Activated effector memory CD4-positive, alpha-beta T cell treated with Interleukin-2 at 50 U/mL for 16 hours (primary cell): ENCODE measurements around the gene STIM2.
"Not testable (repeated sequence)": the region's sequence is repeated elsewhere in the genome, so short reads cannot be mapped to it uniquely, and the experiment has no call there.

Experiments used
- DNase-seq: peaks from one replicate; pipeline ENCODE4 v3.0.0-alpha.2; 2020

Gene STIM2

GRCh38 chr4:27005905-27006590 lies 145.4 kb downstream of the STIM2 start:
- no peak for DNase-seq

GRCh38 chr4:27006646-27007045 lies 146.0 kb downstream of the STIM2 start:
- no peak for DNase-seq

DNA sequence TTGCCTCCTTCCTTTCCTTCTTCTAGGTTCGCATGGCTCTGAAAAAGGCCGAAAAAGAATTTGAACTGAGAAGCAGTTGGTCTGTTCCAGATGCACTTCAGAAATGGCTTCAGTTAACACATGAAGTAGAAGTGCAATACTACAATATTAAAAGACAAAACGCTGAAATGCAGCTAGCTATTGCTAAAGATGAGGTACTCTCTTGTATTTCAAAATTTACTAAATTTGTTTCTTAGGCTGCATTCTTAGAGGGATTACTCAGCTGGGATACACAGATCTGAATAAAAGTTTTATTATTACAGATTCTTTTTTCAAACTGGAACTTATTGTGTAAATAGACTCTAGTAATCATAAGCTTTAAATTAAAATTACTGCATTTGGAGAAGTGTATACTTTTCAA lies 146.9 kb downstream of the STIM2 start:
- no peak for DNase-seq

DNA sequence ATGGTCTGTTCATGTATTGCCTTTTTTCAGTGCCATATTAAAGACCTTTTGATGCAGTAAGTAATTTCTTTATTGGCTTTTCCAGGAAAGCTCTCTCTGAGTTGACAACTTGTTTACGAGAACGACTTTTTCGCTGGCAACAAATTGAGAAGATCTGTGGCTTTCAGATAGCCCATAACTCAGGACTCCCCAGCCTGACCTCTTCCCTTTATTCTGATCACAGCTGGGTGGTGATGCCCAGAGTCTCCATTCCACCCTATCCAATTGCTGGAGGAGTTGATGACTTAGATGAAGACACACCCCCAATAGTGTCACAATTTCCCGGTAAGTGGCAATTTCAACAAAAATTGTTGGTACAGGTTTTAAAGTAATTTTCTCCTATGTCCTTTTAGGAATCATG lies 148.0 kb downstream of the STIM2 start:
- DNase-seq: no peak

DNA sequence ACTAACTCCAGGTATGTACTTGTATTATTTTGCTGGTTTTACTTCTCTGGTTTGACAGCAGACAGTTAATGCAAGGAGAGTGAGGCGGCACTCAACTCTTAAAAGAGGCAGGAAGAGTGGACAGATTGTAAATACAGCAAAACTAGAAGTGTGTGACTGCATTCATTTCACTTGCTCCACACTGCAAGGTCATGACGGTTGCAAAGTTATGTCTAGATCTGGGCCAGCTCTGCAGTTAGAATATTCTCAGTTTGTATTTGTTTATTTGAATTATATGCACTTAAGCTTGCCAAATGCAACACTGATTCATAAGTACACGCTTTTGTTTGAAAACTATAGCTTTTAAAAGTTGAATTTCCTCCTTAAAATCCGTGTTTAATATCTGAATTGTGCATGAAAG lies 148.9 kb downstream of the STIM2 start:
- DNase-seq: no peak

- peak; percentile 35 for DNase-seq
These were observed 149.8 kb downstream of the STIM2 start for GRCh38 chr4:27010334-27010940.

DNA sequence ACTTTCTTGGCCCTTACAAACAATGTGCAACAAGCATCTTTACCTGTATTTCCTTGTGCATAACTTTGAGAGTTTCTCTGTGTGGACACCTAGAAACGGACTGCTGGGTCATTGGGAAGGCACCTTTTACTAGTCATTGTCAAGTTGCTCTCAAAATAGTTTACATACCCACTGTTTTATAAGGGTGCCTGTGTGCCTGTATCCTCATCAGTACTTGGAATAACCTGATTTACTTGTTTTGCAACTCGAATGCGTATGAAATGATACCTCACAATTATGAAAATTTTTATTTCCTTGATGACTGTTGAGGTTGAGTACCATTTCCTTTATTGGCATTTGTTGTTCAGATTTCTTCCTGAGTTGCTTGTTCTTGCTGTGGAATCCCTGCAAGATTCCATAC lies 150.8 kb downstream of the STIM2 start:
- DNase-seq: no peak

DNA sequence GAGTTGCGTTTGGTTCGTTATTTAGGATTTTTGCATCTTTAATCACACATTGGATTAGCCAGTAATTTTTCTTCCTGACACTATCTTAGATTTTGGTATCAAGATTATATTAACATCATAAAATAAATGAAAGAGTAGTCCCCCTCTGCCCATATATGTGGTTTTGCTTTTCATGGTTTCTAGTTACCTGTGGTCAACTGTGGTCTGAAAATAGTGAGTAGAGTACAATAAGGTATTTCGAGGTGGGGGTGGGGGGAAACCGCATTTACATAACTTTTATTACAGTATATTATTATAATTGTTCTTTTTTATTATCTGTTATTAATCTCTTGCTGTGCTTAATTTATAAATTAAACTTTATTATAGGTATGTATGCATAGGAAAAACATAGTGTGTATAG lies 152.4 kb downstream of the STIM2 start:
- no peak for DNase-seq

DNA sequence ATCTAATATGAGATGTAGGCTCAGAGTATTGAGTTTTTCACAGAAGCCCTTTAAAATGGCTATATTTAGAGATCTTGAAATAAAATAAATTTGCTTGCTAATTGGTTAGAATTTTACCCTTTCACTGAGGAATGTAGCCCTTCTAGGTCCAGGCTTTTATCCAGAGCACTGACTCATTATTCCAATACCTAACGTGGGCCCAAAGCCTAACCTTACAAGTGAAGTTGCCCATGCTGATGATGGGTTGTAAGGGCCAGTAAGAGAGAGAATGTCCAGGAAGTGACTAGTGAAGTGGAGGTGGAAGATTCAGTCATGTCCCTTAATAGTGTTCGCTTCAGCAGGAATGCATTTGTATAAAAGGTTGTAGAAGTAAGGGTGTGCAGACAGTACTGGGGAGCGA lies 155.9 kb downstream of the STIM2 start:
- no peak for DNase-seq

- no peak for DNase-seq
These were observed 157.0 kb downstream of the STIM2 start for GRCh38 chr4:27017623-27018022.

DNA sequence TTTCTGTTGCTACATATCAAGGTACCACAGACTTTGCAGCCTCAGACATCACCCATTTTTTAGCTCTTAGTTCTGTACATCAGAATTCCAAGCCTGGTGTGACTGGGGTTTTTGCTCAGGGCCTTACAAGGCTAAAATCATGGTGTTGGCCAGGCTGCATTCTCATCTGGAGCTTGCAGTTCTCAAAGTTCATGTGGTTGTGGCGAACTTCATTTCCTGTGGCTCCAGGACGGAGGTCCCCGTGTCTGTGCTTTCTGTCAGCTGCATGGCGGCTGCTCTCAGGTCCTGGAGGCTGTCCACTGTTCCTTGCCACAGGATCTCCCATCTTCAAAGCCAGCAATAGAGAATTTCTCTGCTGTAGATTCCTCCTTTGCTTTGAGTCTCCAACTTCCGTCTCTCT lies 157.4 kb downstream of the STIM2 start:
- no peak for DNase-seq

DNA sequence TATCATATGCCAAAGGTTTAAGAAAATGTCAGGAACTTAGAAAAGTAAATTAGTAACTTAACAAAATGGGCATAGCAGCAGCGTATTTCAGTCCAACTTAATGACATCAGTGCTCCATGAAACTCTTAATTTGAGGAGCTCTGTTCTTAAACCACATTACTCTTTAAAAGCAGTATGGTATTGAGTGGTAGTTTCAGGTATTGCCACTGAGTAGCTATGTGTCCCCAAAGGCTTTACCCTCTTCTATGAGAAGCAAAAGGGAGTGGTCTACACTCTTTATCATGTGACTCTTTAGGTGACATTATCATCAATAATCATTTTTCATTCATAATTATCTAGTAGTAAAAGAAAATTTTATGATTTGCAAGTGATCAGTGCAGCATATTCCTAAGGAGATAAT lies 158.3 kb downstream of the STIM2 start:
- DNase-seq: no peak

GRCh38 chr4:27019766-27020165 lies 159.1 kb downstream of the STIM2 start:
- DNase-seq: no peak

- no peak for DNase-seq
These were observed 159.6 kb downstream of the STIM2 start for GRCh38 chr4:27020203-27020602.

- DNase-seq: no peak
These were observed 160.0 kb downstream of the STIM2 start for GRCh38 chr4:27020603-27021002.

DNA sequence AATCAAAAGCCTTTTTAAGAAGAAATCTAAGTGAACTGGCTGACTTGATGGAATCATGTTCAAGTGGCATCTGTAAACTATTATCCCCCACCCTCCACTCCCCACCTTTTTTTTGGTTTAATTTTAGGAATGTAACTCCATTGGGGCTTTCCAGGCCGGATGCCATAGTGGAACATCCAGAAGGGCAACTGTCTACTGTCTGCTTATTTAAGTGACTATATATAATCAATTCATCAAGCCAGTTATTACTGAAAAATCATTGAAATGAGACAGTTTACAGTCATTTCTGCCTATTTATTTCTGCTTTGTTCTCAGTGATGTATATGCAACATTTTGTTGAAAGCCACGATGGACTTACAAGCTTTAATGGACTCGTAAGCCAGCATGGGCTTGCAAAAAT lies 162.3 kb downstream of the STIM2 start:
- DNase-seq: no peak

DNA sequence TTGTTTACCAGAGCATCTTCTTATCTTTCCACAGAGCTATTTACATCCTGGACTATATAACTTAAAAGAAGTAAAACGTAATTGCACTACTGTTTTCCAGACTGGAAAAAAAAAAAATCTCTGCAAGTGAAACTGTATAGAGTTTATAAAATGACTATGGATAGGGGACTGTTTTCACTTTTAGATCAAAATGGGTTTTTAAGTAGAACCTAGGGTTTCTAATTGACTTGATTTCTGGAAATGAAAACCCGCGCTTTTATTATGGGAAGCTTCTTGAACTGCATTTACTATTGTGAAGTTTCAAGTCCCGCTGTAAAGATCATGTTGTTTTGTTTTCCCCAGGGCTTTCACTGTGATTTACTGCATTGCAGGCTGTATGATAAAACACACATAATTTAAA lies 162.7 kb downstream of the STIM2 start:
- no peak for DNase-seq

DNA sequence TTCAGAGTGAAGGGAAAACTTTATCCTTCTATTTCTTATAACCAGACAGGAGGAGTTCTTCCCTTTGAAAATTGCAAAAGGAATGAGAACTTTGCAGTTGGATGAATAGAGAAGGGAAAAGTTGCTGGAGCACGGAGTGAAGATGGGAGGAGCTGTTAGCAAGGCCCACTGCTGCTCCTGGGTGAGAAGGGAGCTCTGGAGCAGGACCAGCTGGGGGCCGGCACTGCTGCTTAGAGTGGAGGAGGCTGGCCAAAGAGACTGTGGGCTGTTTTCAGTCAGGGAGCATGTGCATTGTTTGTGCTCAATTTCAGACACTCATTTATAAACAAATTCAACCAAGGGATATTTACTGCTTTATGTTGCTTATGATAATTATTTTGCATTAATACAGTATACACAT lies 164.2 kb downstream of the STIM2 start:
- no peak for DNase-seq

DNA sequence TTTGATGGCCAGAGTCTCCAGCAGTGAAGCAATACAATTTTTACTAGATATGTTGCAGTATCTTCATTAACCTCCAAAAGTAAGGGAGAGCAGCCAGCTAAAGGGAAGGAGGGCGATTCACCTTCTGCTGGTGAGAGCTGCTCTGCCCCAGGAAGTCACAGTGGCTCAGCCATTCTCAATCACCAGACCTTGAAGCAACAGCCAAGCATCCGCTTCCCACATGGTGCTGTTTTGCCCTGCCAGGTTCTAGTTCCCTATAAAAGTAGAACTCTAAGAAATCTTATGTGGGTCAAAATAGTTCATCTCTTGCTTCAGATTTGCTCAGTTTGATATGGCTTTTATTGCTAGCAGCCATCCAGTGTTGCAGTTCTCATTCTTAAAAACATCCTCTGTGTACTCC lies 166.8 kb downstream of the STIM2 start:
- no peak for DNase-seq

DNA sequence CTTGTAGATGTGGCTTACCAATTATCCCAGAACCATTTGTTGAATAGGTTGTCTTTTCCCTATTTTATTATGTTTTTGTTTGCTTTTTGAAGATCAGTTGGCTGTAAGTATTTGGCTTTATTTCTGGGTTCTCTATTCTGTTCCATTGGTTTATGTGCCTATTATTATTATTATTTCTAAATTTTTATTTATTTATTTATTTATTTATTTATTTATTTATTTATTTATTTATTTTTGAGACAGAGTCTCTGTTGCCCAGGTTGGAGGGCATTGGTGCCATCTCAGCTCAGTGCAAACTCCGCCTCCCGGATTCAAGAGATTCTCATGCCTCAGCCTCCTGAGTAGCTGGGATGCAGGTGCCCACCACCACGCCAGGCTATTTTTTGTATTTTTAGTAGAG lies 174.5 kb downstream of the STIM2 start:
- not testable (repeated sequence) for DNase-seq

- DNase-seq: no peak
These were observed 179.7 kb downstream of the STIM2 start for GRCh38 chr4:27040356-27040755.

GRCh38 chr4:27042411-27042810 lies 181.8 kb downstream of the STIM2 start:
- DNase-seq: no peak

DNA sequence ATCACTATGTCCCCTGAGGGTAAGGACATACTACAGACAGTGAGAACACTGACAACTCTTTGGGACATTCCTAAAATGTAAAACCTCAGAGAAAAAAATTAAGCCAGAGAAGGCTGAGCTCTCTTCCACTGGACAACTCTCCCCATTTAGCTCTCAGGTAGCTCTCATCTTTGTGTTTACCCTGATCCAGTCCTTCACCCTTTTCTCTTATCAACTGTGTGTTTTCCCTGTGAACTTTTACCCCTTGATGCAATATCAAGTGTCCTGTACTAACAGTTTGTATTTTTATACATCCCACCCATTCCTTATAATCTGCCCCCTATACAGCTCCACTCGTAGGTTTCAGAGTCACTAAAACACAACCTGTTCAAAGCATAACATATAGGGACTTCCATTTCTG lies 182.6 kb downstream of the STIM2 start:
- no peak for DNase-seq

GRCh38 chr4:27046851-27047250 lies 186.2 kb downstream of the STIM2 start:
- no peak for DNase-seq
